ENCODE results near the gene SPCS2. TPM values are rescaled to one million over a fixed set of nuclear protein-coding genes. Genes with fewer than 3 reads are reported as not detected.

The SPCS2 gene
- total RNA-seq, 4 donors from 2014 or later, result 4.9 to 126 (median 28.0) TPM

GRCh38 chr11:74929431-74930363 is 19.4 kb upstream of the SPCS2 start:
- Histone ChIP-seq H3K36me3 (no peaks in the 10 kb centered on the region), H3K9me3 (no peaks in the 10 kb centered on the region), H3K4me1 (peaks cover 0 to 6% of the 10 kb centered on the region in 2 donors), H3K27ac (no peak overlapping the region), H3K4me3 (no peak overlapping the region), H3K27me3 (no peaks in the 10 kb centered on the region)
- peak; percentile 35 to 77 for DNase-seq
- intact Hi-C loops (cut with DNase I; ENCODE audit: low total_unique reads), result loop anchor here (10.0 kb wide), 1 partner anchor 315 kb away; the partner anchor contains the start of gene TPBGL
- no peak for TF ChIP-seq POLR2A (IDR thresholded peaks at IDR 0.05)
- TF ChIP-seq, protein P1, sequence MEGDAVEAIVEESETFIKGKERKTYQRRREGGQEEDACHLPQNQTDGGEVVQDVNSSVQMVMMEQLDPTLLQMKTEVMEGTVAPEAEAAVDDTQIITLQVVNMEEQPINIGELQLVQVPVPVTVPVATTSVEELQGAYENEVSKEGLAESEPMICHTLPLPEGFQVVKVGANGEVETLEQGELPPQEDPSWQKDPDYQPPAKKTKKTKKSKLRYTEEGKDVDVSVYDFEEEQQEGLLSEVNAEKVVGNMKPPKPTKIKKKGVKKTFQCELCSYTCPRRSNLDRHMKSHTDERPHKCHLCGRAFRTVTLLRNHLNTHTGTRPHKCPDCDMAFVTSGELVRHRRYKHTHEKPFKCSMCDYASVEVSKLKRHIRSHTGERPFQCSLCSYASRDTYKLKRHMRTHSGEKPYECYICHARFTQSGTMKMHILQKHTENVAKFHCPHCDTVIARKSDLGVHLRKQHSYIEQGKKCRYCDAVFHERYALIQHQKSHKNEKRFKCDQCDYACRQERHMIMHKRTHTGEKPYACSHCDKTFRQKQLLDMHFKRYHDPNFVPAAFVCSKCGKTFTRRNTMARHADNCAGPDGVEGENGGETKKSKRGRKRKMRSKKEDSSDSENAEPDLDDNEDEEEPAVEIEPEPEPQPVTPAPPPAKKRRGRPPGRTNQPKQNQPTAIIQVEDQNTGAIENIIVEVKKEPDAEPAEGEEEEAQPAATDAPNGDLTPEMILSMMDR (IDR thresholded peaks at IDR 0.05), result peak; percentile 71 to 85 (median 77)

- Histone ChIP-seq H3K27me3 (no peaks in the 10 kb centered on the region), H3K9me3 (no peaks in the 10 kb centered on the region), H3K4me3 (no peak overlapping the region), H3K36me3 (no peaks in the 10 kb centered on the region), H3K4me1 (no peaks in the 10 kb centered on the region), H3K27ac (no peak overlapping the region)
- no peak for TF ChIP-seq POLR2A (IDR thresholded peaks at IDR 0.05)
- TF ChIP-seq, protein P1 (IDR thresholded peaks at IDR 0.05), result no peak
- intact Hi-C loops (cut with DNase I; ENCODE audit: low total_unique reads), result loop anchor here (10.0 kb wide), 1 partner anchor 313 kb away; the partner anchor contains the start of gene TPBGL
- DNase-seq, result no peak
These were observed 16.9 kb upstream of the SPCS2 start for GRCh38 chr11:74932169-74932568.

DNA sequence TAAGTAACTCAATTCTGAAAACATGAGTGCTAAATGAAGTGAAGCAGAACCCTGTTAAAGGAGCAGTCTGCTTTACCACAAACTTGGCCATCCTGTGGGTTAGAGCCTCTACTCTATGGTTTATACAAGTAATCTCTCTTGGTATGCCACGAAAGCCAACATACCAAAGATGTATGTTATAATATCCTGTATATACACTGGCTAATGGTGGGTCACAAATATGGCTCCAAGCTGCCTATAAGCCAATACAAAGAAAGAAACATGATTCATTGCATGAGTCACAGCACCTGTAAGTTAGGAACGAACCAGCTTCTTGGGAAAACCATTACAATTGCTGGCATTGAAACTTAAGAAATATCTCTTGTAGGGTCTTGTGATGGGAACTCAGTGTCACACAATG is 16.3 kb upstream of the SPCS2 start:
- intact Hi-C loops (cut with DNase I; ENCODE audit: low total_unique reads), result loop anchor here (10.0 kb wide), 1 partner anchor 312 kb away; the partner anchor contains the start of gene TPBGL
- Histone ChIP-seq H3K4me3 (no peak overlapping the region), H3K4me1 (no peaks in the 10 kb centered on the region), H3K9me3 (no peaks in the 10 kb centered on the region), H3K27me3 (no peaks in the 10 kb centered on the region), H3K27ac (no peak overlapping the region), H3K36me3 (no peaks in the 10 kb centered on the region)
- no peak for DNase-seq
- TF ChIP-seq POLR2A (IDR thresholded peaks at IDR 0.05), result no peak
- TF ChIP-seq, protein P1 (IDR thresholded peaks at IDR 0.05), result no peak

GRCh38 chr11:74933765-74934164 is 15.3 kb upstream of the SPCS2 start:
- Histone ChIP-seq H3K4me3 (no peak overlapping the region), H3K9me3 (no peaks in the 10 kb centered on the region), H3K36me3 (no peaks in the 10 kb centered on the region), H3K4me1 (no peaks in the 10 kb centered on the region), H3K27ac (no peak overlapping the region), H3K27me3 (no peaks in the 10 kb centered on the region)
- no peak for DNase-seq
- TF ChIP-seq POLR2A (IDR thresholded peaks at IDR 0.05), result no peak
- TF ChIP-seq, protein P1 (IDR thresholded peaks at IDR 0.05), result no peak
- intact Hi-C loops (cut with DNase I; ENCODE audit: low total_unique reads), result loop anchor here (10.0 kb wide), 1 partner anchor 311 kb away; the partner anchor contains the start of gene TPBGL

GRCh38 chr11:74935285-74935684 is 13.8 kb upstream of the SPCS2 start:
- no peak overlapping the region for H3K27ac ChIP-seq
- H3K4me3 ChIP-seq, result no peak overlapping the region
- no peak for DNase-seq
- TF ChIP-seq, protein P1 (IDR thresholded peaks at IDR 0.05), result no peak
- TF ChIP-seq POLR2A (IDR thresholded peaks at IDR 0.05), result no peak
- H3K4me1 ChIP-seq, result no peaks in the 10 kb centered on the region
- intact Hi-C loops (cut with DNase I; ENCODE audit: low total_unique reads), result loop anchor here (10.0 kb wide), 1 partner anchor 310 kb away; the partner anchor contains the start of gene TPBGL
- H3K9me3 ChIP-seq, result no peaks in the 10 kb centered on the region
- no peaks in the 10 kb centered on the region for H3K27me3 ChIP-seq
- no peaks in the 10 kb centered on the region for H3K36me3 ChIP-seq
